SKM-1 (cell line): ENCODE results near the gene FAM131A.

ENCODE experiments used
- DNase-seq: peaks from one replicate; lab custom pipeline; 2025; ENCODE audit not compliant: unreplicated experiment; lab: John Stamatoyannopoulos, UW

FAM131A gene

DNA sequence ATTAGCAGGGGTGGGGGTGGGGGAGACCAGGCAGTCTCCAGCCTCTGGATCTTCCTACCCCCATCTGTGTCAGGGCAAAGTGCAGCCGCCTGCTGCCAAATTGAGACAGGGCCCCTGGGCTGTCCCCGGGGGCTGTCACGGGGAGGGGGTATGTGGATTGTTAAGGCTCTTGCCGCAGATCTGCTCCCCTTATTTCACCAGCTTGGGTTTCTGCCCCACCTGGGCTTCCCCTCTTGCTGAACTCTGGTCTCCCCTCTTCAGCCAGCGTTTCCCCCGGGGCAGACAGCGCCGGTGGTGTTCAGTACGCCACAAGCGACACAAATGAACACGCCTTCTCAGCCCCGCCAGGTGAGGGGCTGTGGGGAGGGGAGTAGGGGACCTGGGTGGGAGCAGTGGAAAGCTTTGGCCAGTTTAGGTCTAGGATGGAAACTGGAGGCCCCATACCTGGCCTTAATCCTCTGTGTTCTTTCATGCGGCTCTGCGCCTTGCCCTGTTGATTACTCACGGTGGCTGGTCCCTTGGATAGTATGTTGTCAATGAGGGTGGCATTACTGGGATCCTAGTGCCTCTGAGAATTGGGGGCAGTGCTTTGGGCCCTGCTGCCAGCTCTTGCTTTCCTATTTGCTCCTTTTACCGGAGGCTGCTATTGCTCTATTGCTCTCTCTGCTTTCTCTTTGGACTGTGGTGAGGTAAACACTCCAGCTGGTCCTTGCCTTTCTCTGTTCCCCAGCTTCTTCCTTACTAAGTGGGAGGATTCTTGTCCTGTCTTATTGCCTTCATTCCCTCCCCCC is 21.3 kb upstream of the FAM131A start:
- DNase-seq: no peak

DNA sequence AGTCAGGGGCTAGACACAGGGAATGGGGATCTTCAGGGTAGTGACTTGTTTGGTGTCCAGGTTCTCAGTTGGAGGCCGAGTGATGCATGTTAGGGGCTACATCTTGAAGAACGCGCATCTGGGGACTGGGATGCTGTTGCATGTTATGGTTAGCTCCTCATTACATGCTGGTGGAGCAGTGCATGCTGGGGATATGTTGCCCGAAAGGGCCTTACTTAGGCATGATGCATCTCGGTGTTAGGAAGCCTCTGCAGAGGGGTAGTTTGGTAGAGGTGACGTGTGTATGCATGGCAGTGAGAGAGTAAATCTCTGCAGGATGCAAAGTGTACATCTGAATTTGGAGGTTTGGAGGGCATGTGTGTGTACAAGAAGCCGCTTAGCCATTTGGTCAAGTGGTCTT is 20.6 kb upstream of the FAM131A start:
- no peak for DNase-seq

DNA sequence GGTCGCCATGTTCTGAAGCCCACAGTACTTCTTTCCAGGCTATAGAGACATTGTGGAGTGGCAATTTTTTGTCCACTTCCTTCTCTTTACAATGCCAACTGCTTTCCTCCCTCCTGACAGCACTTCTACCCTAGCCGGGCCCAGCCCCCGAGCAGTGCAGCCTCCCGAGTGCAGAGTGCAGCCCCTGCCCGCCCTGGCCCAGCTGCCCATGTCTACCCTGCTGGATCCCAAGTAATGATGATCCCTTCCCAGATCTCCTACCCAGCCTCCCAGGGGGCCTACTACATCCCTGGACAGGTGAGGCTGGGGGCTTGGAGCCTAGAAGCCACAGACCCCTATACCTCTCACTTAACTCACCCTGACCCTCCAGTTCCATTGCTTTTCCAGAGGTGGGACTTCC is 20.2 kb upstream of the FAM131A start:
- no peak for DNase-seq

DNA sequence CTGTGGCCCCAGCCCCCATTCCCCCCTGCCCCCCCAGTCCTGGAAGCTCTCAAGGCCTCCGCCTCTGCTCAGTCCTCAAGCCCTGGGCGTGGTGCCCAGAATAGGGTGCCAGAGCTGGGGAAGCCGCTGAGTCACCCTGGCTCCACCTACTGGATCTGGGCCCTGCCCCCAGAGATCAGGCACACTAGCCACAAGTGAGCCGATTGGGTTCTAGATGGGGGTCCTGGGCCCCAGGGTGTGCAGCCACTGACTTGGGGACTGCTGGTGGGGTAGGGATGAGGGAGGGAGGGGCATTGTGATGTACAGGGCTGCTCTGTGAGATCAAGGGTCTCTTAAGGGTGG is 17.3 kb upstream of the FAM131A start:
- DNase-seq: no peak

DNA sequence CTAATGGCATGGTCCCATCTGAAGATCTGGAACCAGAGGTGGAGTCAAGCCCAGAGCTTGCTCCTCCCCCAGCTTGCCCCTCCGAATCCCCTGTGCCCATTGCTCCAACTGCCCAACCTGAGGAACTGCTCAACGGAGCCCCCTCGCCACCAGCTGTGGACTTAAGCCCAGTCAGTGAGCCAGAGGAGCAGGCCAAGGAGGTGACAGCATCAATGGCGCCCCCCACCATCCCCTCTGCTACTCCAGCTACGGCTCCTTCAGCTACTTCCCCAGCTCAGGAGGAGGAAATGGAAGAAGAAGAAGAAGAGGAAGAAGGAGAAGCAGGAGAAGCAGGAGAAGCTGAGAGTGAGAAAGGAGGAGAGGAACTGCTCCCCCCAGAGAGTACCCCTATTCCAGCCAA is 15.7 kb upstream of the FAM131A start:
- no peak for DNase-seq

DNA sequence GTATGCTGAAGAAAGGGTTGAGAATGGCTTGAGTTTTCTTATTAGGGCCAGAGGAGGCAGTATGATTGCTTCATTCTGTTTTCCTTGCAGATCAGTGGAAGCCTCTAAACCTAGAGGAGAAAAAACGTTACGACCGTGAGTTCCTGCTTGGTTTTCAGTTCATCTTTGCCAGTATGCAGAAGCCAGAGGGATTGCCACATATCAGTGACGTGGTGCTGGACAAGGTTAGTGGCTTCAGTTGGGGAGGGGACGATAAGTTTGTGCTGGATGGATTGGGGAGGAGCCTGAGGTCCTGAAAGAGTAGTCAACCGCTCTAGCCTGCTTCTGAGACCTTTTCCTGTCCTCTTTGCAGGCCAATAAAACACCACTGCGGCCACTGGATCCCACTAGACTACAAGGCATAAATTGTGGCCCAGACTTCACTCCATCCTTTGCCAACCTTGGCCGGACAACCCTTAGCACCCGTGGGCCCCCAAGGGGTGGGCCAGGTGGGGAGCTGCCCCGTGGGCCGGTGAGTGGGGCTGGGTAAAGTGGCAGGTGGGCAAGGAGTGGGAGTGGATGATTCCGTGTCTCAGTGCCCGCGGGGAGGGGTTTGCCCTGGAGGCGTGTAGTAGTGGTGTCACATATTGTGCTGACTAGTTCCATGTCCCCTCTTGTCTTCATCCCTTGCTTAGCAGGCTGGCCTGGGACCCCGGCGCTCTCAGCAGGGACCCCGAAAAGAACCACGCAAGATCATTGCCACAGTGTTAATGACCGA is 14.5 kb upstream of the FAM131A start:
- no peak for DNase-seq

DNA sequence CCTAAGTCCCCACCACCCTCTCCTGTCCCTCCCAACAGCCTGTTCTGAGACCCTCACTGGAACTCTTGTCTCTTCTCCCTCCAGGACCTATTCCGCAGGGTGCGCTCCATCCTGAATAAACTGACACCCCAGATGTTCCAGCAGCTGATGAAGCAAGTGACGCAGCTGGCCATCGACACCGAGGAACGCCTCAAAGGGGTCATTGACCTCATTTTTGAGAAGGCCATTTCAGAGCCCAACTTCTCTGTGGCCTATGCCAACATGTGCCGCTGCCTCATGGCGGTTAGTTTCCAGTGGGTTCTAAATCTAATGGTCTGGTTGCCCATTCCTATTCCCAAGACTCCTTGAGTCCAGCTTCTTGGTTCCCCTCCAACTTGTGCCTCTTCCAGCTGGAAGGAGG is 13.7 kb upstream of the FAM131A start:
- no peak for DNase-seq

DNA sequence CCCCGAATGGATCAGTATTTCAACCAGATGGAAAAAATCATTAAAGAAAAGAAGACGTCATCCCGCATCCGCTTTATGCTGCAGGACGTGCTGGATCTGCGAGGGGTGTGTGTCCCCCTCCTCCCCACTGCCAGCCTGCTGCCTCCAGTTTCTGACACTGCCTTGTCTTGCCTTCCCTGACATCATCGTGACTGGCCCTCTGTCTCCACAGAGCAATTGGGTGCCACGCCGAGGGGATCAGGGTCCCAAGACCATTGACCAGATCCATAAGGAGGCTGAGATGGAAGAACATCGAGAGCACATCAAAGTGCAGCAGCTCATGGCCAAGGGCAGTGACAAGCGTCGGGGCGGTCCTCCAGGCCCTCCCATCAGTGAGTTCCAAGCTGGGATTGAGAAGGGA is 12.1 kb upstream of the FAM131A start:
- DNase-seq: no peak

DNA sequence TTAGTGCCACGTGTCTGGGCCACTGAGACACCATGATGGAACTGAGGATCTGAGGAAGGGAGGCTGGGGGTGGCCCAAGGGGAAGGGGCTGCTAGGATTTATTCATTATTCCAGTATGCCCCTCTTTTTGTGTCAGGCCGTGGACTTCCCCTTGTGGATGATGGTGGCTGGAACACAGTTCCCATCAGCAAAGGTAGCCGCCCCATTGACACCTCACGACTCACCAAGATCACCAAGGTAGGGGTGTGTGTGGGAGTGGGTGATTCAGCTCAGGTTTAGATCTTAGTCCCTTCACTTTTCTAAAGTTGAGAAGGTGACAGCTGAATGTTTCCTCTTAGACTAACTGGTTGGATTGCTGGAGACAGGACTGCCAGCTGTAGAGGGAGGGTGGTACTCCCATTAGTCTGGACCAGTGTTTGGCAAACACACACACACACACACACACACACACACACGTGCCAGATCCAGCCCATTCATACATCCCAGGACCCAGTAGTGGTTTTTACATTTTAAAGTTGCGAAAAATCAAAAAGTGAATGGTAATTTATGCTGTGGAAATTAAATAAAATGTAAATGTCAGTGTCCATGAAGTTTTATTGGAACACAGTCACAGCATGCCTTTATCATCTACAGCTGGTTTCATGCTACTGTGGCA is 11.6 kb upstream of the FAM131A start:
- DNase-seq: no peak

DNA sequence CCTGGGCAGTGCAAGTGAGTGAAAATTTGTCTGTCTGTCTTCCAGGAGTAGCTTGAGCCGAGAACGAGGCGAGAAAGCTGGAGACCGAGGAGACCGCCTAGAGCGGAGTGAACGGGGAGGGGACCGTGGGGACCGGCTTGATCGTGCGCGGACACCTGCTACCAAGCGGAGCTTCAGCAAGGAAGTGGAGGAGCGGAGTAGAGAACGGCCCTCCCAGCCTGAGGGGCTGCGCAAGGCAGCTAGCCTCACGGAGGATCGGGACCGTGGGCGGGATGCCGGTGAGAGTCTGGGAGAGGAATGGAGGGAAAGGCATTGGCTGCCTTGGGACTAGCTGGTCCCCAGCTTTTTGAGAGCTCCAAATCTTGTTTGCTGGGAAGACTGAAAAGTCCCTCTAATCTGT is 10.2 kb upstream of the FAM131A start:
- no peak for DNase-seq

DNA sequence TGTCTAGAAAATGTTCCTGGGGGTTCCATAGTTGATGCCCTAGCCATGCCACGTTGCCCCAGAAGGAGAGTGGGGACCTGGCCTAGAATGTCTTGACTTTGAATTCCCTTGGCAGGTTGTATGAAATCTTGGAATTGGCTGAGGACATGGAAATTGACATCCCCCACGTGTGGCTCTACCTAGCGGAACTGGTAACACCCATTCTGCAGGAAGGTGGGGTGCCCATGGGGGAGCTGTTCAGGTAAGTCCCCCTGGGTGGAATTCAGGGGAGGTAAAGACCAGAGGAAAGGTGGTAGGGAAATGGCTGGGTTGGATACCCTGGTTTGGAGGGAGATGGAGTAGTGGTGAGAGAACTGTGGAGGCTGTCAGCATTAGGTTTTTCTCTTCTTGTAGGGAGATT is 8.9 kb upstream of the FAM131A start:
- no peak for DNase-seq

DNA sequence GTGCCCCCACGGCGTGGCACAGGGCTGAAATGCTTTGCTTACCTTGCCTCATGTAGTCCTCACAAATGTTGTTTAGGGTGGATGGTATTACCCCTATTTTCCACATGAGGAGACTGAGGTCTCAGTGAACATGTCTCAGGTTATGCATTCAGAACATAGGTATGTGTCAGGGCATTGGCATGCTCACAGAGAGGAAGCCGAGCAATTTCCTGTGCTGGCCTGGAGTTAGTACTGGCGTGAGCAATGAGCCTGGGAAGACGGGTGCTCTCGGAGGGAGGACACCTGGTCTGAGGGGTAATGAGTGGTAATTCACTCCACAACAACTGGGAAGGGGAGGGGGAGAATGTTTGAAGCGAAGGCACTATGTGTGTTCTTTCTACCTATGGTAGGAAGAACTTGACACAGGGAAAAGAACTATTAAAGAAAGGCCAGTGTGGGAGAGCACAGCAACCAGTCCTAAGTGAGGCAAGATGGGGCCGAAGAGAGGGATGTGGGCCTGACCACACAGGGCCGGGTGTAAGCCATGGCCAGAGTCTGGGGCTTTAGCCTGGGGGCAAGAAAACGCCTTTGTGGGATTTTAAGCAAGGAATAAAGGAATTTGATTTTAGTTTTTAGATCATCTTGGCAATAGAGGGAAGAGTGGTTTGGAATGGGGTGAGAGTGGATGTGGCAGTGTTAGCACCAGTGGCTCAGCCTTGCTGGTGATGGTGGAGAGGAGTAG is 4.9 kb upstream of the FAM131A start:
- DNase-seq: no peak

DNA sequence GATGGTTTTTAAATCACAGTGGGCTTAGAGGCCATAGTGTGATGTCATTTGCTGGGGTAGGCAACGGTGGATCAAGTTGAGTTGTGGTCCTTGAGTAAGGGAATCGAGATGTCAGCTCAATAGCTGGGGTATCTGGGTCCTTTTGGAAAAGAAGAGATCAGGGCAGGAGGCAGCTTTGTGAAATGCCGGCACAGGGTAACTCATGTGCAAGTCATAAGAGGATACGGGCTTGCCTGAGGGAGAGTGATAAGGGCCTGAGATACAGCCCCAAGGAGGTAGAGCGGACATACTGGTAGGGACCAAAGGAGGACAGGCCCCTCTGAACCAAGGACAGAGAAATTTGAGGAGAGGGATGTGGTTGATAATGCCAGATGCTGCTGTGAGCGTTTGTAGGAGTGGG is 4.2 kb upstream of the FAM131A start:
- no peak for DNase-seq

DNA sequence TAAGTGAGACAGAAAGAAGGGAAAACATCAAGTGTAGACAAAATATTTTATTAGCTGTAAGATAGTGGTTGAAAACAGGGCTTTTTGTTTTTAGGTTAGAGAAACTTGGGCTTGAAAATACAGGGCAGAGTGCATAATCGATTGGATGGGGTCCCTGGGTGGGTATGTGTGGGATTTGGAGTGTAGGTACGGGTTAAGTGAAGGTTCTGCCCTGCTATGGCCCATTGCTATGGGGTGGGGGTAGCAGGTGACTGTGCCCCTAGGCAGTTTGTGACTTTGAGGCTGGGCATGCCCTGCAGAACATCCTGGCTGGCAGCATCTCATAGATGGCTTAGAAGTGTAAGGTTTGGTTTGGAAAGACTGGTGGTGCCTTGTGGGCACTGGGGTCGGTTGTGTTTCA is 3.7 kb upstream of the FAM131A start:
- no peak for DNase-seq

DNA sequence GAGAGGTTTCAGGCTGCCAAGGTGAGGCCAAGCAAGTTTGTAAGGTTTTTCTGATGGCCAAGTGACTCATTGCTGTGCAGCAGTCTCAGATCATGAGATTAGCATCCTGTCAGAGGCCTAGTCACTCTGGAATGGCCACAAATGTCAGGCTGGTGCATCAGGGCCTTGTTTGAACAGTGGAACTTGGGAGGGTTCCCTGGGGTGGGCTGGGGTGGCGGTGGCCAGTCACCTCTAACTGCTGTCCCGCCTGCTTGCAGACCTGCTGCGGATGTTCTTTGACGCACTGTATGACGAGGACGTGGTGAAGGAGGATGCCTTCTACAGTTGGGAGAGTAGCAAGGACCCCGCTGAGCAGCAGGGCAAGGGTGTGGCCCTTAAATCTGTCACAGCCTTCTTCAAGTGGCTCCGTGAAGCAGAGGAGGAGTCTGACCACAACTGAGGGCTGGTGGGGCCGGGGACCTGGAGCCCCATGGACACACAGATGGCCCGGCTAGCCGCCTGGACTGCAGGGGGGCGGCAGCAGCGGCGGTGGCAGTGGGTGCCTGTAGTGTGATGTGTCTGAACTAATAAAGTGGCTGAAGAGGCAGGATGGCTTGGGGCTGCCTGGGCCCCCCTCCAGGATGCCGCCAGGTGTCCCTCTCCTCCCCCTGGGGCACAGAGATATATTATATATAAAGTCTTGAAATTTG is 2.8 kb upstream of the FAM131A start:
- no peak for DNase-seq

DNA sequence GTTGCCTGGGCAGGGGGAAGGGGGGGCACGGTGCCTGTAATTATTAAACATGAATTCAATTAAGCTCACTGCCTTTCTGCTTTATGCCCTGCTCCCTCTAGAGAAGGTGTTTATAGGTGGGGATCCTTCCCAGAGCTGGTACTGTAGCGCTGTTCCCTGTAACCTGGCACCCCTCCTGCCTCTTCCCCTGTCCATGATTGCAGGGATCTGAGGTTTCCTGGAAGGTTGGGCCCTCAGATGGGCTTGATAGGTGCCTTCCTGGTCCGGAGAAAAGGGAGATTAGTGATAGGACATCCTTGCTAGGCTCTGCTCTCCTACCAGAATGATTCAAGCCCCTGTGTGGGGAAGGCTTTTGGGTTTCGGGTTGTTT is 2.1 kb upstream of the FAM131A start:
- no peak for DNase-seq

DNA sequence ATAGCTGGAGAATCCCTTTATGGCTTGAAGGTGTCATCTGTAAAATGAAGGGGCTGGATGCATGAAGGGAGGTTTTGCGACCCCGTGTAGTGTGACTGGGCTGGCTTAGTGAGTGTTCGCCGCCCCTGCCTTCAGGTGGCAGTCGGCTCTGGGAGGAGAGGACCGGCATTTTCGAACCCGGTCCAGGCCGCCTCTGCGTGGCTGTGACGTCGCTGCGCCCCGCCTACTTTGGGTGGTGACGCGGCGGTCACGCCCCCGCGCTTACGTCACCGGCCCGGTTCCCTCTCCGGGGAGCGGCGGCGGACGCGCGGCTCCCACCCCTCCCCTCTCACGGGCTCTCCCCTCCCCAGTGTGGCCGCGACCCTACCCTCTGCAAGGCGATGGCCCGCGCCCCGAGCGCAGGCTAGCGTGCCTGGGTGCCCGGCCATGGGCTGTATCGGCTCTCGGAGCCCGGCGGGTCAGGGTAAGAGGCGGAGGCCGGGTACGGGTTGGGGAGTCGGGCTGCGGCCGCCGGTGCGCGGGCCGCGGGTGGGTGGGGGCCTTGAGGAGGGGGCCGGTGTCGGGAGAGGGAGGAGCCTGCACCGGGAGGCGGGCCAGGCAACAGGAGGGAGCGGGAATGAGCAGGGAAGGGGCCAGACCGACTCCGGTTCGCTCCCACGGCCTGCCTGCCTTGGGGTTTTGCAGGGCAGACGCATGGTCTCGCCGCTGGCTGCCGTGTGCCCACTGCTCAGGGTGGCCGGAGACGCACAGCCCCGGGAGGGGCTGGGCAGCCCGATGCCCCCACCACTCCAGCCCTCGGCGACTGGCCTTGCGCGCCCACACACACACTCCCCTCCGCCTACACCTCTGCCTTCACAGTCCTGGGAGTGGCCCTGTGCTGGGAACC is 1.5 kb upstream of the FAM131A start:
- peak; percentile 53 for DNase-seq

DNA sequence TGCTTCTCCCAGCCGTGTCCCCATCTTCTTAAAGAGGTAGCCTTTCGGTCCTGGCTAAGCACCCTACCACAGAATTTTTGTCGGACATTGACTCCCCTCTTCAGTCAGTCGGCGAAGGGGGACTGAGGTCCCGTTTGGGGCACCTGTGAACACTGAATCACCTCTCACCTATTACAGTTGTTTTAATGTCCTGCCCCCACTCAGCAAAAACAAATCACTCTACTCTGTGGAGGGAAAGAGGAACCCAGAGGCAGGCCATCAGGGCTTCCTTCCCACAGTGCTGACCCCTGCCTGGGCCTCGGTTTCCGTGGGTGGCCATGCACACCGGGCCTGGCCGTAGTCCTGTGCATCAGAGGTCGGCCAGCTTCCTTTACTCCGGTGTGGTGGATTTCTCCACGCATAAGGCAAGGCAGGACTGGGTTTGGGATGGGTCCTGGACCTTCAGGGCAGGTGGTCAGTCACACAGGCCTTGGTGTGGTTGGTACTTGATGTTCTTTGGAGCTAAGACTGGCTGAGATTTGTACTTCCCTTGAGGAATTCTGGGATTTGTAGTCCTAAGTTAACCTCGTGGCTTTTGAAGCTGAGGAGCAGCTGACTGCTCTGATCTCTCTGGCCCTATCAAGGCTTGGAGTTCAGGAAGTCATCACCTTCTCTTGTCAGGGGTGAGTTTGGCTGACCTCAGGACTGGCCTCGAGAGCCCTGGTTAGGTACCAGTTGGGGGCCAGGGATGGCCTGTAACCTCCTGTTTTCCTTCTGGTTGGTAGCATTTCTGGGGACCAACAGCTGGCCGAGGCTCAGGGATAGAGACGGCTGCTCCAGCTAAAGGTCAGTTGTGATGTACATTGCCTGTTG is 627 bp upstream of the FAM131A start:
- DNase-seq: no peak

DNA sequence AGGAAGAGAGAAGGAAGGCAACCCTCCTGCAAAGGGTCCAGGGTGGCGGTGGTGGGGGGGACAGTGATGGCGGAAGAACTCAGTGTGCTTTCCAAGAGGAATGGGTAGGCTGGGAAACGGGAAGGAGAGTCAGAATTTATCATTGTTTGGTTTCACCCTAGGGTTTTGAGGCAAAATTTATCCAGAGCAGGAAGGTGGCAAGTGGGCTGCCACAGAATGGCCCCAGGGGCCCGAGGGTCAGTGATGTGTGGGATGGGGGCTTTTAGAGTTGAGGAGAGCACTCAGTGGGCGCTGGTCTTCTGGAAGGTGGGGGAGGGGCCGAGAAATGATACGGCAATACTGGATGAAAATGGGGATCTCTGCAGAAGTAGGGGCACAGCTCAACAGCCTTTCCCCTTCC is 581 bp downstream of the FAM131A start:
- no peak for DNase-seq
